Smooth muscle cell (in vitro differentiated cells): ENCODE results near the gene DKK3. TPM values are rescaled to one million over a fixed set of nuclear protein-coding genes. Genes with fewer than 3 reads are reported as not detected.

ENCODE experiments used
- DNase-seq: peaks from one replicate; lab custom pipeline; 2025; ENCODE audit not compliant: unreplicated experiment; lab: John Stamatoyannopoulos, UW
- H2AFZ ChIP-seq: fragments of 200-600 bp; sonication (generic); 2 replicates; pipeline ENCODE4 v1.6.0; 2016; ENCODE audit warnings: antibody characterized with exemption, low read depth, mild to moderate bottlenecking
- H3F3A ChIP-seq: fragments of 200-600 bp; sonication (generic); 2 replicates; pipeline ENCODE4 v1.6.0; 2017; ENCODE audit warnings: antibody characterized with exemption, low read depth
- H3K27ac ChIP-seq: fragments of 200-600 bp; sonication (generic); 2 replicates; pipeline ENCODE4 v1.5.1; 2016; ENCODE audit warnings: low read depth, mild to moderate bottlenecking
- H3K27me3 ChIP-seq: fragments of 200-600 bp; sonication (generic); 2 replicates; pipeline ENCODE4 v1.6.1; 2016; ENCODE audit warnings: low read depth, mild to moderate bottlenecking
- H3K36me3 ChIP-seq: fragments of 200-600 bp; sonication (generic); 2 replicates; pipeline ENCODE4 v1.5.1; 2016; ENCODE audit warnings: low read depth
- H3K4me1 ChIP-seq: fragments of 200-600 bp; sonication (generic); 2 replicates; pipeline ENCODE4 v1.5.1; 2016; ENCODE audit warnings: low read depth
- H3K4me2 ChIP-seq: fragments of 200-600 bp; sonication (generic); 2 replicates; pipeline ENCODE4 v1.6.0; 2016; ENCODE audit warnings: mild to moderate bottlenecking
- H3K4me3 ChIP-seq: fragments of 200-600 bp; sonication (generic); 2 replicates; pipeline ENCODE4 v1.5.1; 2016; ENCODE audit warnings: mild to moderate bottlenecking
- H3K79me2 ChIP-seq: fragments of 200-600 bp; sonication (generic); 2 replicates; pipeline ENCODE4 v1.6.0; 2016; ENCODE audit warnings: low read depth, mild to moderate bottlenecking
- H3K9ac ChIP-seq: fragments of 200-600 bp; sonication (generic); 2 replicates; pipeline ENCODE4 v1.6.0; 2016; ENCODE audit warnings: low read depth
- H3K9me3 ChIP-seq: fragments of 200-600 bp; sonication (generic); replicated peaks from 2 replicates; pipeline ENCODE4 v1.5.1; 2016; ENCODE audit warnings: low read depth
- H4K20me1 ChIP-seq: fragments of 200-600 bp; sonication (generic); 2 replicates; pipeline ENCODE4 v1.6.0; 2016; ENCODE audit warnings: low read depth
- WGBS: methylation state at CpG from one replicate; pipeline ENCODE4 v1.1.7; 2016; ENCODE audit warnings: low lambda C conversion rate; 5-methylcytosine and 5-hydroxymethylcytosine counted together
- polyA plus RNA-seq: library from polyadenylated mRNA; unstranded; fragments of >200 nt; fragmentation: Nextera tagmentation; extraction: Ambion mirVana; gene quantifications from 2 replicates; pipeline ENCODE4 v1.2.1, GENCODE V29; 2016
- total RNA-seq: library from RNA; depleted of rRNA; stranded (reverse); fragments of >200 nt; gene quantifications from 2 replicates; pipeline ENCODE4 v1.2.3, GENCODE V29; 2014
- TF ChIP-seq, protein P1 (sequence below): fragments of 200-600 bp; sonication (generic); IDR thresholded peaks from 2 replicates; pipeline ENCODE4 v1.5.1; 2017; ENCODE audit warnings: borderline replicate concordance, mild to moderate bottlenecking, antibody characterized with exemption; ENCODE audit not compliant: insufficient read depth, poor library complexity, severe bottlenecking

Gene DKK3
- total and polyA plus RNA-seq, 2 experiments from 2014 or later = 105 to 113 TPM

DNA sequence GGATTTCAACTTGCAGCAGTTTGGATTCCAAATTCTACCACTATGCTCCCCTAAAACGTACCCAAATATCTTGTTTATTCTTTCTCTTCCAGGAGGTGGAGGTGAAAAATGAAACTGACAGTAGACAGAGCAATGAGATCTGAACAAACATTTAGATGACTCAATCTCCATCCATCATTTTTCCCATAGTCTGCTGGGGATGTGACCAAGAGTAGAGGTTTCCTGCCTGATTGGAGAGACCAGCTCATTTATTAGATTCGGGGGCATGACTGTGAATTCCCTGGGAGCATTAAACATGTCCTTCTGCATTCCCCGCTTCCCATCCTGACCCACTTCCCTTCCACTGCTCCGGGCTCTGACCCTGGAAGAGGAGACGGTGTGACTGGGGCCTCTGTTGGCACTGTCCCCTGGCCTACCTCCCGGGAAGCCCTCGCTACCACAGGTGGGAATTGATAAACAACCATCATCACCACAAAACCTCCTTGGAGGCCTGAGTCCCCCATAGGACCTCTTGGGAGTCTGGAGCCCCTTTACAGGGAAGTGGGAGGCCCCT is 20.3 kb downstream of the DKK3 start:
- peaks cover 3% of the 10 kb centered on the region for H3K4me1 ChIP-seq
- TF ChIP-seq, protein P1, sequence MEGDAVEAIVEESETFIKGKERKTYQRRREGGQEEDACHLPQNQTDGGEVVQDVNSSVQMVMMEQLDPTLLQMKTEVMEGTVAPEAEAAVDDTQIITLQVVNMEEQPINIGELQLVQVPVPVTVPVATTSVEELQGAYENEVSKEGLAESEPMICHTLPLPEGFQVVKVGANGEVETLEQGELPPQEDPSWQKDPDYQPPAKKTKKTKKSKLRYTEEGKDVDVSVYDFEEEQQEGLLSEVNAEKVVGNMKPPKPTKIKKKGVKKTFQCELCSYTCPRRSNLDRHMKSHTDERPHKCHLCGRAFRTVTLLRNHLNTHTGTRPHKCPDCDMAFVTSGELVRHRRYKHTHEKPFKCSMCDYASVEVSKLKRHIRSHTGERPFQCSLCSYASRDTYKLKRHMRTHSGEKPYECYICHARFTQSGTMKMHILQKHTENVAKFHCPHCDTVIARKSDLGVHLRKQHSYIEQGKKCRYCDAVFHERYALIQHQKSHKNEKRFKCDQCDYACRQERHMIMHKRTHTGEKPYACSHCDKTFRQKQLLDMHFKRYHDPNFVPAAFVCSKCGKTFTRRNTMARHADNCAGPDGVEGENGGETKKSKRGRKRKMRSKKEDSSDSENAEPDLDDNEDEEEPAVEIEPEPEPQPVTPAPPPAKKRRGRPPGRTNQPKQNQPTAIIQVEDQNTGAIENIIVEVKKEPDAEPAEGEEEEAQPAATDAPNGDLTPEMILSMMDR = no peak

DNA sequence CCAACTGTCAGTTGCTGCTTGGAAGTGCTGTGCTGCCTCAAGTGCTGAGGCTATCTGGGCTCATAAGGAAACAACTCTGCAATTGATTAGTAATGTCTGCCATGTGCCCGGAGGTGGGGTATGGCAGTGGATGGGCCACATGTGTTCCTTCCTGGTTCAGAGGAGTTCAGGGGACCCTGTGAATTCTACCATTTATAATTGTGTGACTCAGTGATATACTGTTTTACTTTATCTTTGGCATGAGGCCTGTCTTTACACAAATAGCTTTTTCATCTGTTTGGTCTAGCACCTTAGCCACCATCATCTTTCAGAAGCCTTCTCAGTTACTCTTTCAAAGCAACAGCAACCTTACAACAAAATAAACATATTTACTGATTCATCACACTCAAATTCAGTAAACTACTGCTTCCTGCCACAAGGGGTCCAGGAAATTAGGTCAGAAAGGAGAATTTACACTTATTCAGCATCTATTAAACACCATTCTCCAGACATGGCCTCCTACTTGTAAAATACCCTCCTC is 20.9 kb downstream of the DKK3 start:
- H3K4me3 ChIP-seq = no peak overlapping the region

More for the DNA sequence above, 20.3 kb downstream of the DKK3 start:
- Histone ChIP-seq H3K79me2 (no peaks in the 10 kb centered on the region), H3K4me2 (peak overlapping the region; percentile 51), H3K4me3 (no peak overlapping the region), H4K20me1 (no peaks in the 10 kb centered on the region), H3K9me3 (no peaks in the 10 kb centered on the region), H3K27ac (peak overlapping the region; percentile 93), H3K27me3 (no peaks in the 10 kb centered on the region), H3K9ac (peak overlapping the region; percentile 64), H3F3A (peaks cover 38% of the 10 kb centered on the region), H2AFZ (peak overlapping the region; percentile 40), H3K36me3 (no peaks in the 10 kb centered on the region)
- 50% methylated on average over 7 of the region's 7 CpGs for WGBS
- no peak for DNase-seq

DNA sequence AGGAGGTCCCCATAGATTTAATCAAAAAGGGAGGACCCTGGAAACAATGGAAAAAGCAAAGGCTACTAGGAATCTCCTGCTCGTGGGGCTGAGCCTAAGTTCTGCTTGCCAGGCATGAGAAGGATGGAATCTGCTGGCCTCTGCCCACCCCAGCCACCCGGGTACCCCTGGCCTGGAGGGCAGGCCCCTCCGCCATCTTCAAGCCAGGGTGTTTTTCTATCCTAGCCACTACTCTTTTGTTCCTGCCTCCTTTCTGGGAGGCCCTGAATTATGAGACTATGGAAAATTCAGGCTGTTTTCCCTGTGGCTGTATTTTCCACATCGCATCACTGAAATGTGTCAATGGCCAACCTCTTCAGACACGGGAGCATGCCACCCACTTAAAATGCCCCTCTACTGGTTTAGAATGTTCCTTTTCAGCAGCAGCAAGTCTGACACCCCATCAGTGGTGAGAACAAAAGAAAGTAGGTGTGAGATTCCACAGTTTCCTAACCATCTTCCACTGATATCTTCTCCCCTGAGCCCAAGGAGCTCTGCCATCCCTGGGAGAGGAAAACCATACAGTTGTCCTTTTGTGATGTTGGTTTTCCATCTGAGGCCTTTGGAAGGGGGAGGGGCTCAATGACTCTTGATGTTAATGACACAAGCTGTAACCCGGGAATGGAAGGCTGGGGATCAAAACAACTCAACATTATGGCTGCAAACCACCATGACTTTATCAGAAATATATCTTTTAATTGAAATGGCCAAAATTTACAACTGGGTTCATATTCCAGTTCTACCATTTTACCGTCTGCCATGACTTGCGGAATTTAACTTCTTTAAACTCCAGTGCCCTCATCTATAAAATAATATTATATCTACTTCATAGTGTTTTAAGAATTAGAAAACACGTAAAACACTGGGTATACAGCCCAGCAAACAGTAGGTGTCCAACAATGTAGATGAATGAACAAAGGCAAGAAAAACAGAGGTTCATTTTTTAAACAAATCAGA is 22.2 kb downstream of the DKK3 start:
- peaks cover 28% of the 10 kb centered on the region for H3F3A ChIP-seq
- H3K79me2 ChIP-seq = no peaks in the 10 kb centered on the region
- TF ChIP-seq, protein P1 = no peak
- no peaks in the 10 kb centered on the region for H3K27me3 ChIP-seq
- no peaks in the 10 kb centered on the region for H3K9me3 ChIP-seq
- no peak overlapping the region for H3K4me2 ChIP-seq
- H4K20me1 ChIP-seq = no peaks in the 10 kb centered on the region
- DNase-seq = no peak
- no peak overlapping the region for H2AFZ ChIP-seq
- H3K36me3 ChIP-seq = no peaks in the 10 kb centered on the region
- H3K27ac ChIP-seq = peak overlapping the region; percentile 93
- WGBS = 76% methylated on average over 9 of the region's 9 CpGs
- H3K4me1 ChIP-seq = no peaks in the 10 kb centered on the region
- no peak overlapping the region for H3K4me3 ChIP-seq
- no peak overlapping the region for H3K9ac ChIP-seq

More for the DNA sequence above, 20.9 kb downstream of the DKK3 start:
- no peak for DNase-seq
- TF ChIP-seq, protein P1 = peak; percentile 46
- Histone ChIP-seq H3K9me3 (no peaks in the 10 kb centered on the region), H3K79me2 (no peaks in the 10 kb centered on the region), H3K4me1 (no peaks in the 10 kb centered on the region), H4K20me1 (no peaks in the 10 kb centered on the region), H3K27me3 (no peaks in the 10 kb centered on the region), H3K36me3 (no peaks in the 10 kb centered on the region), H3K27ac (peak overlapping the region; percentile 93), H3F3A (peaks cover 34% of the 10 kb centered on the region), H3K9ac (peak overlapping the region; percentile 64), H2AFZ (peak overlapping the region; percentile 40), H3K4me2 (peak overlapping the region; percentile 51)
- WGBS = 61% methylated on average over 1 of the region's 1 CpG
